Measurements from ENCODE around the gene BTAF1. TPM values are rescaled to one million over a fixed set of nuclear protein-coding genes. Genes with fewer than 3 reads are reported as not detected.

Gene BTAF1
- polyA plus RNA-seq, 4 donors = 38.3 to 58.3 (median 46.4) TPM

DNA sequence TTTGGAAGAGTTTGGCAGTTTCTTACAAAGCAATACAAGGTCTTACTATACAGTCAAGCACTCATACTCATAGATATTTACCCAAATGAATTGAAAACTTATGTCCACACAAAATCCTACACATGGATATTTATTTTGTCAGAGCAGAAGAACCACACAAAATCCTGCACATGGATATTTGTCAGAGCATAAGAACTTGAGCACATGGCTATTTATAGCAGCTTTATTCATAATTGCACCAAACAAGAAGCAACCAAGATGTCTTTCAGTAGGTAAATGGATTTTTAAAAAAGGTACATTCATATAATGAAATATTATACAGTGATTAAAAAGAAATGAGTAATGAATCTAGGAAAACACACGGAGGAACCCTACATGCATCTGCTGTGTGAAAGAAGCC is 115.4 kb downstream of the BTAF1 start:
- no peak for DNase-seq (ENCODE audit: low read depth in 4 of 4, low spot score in 3 of 4)

DNA sequence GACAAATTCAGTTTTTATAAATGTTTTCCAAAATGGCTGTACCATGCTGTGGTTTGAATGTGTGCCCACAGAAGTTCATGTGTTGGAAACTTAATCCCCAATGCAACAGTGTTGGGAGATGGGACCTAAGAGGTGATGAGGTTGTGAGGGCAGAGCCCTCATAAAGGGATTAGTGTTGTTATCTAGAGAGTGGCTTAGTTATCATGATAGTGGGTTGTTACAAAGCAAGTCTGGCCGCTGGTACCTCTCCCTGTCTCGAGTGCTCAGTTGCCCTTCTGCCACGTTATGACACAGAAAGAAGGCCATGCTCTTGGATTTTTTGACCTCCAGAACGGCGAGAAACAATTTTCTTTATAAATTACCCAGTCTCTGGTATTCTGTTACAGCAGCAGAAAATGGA is 119.0 kb downstream of the BTAF1 start:
- DNase-seq (ENCODE audit: low read depth in 4 of 4, low spot score in 3 of 4) = no peak

DNA sequence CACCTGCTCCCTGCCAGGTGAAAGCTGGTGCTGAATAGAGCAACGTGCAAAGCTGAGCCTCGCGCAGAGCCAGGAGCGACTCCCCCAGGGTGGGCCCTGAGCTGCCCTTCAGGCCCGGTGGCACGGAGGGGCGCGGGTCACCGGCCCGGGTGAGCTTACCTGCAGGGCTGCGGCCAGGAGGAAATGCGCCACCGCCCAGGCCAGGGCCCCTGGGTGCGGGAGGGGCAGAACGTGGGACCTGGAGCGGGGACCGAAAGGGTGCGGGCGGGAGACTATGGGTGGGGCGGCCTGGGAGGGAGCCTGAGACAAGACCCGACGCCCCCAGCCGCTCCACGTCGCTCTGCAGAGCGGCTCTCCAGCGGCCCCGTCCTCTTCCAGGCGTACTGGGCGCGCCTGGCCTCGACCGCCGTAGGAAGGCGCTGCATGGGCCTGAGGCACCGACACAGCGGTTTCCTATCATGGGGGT is 122.1 kb downstream of the BTAF1 start:
- DNase-seq (ENCODE audit: low read depth in 4 of 4, low spot score in 3 of 4) = no peak

DNA sequence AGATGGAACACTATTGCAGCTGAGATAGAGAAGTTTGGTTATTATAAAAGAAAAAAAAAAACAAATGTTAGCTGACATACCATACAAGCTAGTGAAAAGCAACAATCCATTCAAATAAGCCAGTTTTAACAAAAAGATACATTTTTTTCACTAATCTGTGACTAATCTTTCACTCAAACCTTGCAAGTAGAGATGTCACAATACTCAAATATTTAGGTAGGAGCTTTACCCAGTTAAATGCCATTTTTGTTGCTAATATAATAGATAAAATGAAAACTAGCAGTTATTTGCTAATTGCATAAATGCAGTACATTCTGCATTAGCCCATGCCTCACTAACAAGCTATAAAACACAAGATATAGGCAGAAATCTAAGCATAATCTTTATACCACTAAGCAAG is 123.6 kb downstream of the BTAF1 start:
- DNase-seq (ENCODE audit: low read depth in 4 of 4, low spot score in 3 of 4) = no peak

DNA sequence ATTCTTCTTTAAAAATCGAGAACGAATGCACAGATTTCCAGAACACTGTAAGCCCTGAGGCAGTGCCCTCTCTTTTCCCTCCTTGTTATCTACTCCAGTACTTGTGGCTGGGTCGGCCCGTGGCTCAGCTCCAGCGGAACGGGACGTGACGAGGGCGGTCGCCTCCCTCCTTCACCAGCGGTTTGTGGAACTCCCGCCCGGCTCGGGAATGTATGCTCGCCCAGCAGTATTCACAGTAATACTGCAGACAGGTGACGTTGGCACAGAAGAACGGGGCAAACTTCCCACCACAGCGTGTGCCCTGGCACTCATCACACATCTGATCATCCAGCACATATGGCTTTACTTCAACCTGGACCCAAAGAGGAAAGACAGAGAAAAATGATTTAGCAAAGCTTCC is 128.5 kb downstream of the BTAF1 start:
- DNase-seq (ENCODE audit: low read depth in 4 of 4, low spot score in 3 of 4) = no peak

DNA sequence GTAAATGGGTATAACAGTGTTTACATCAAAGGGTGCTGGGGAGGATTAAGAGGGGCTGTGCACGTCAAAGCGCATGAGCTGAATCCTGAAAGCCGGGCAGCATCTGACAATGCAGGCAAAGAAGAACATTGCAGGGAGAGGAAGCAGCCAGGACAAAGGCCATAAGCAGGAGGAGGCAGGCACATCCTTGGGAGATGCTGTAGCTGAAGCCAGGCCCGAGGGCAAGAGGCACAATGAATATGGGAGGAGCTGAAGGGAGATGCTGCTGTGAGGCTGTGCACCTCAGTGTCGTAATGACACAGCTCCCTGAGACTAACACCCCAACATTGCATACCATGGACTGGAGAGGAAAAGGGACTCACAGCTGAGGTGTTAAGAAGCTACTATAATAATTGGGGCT is 129.2 kb downstream of the BTAF1 start:
- DNase-seq (ENCODE audit: low read depth in 4 of 4, low spot score in 3 of 4) = no peak

DNA sequence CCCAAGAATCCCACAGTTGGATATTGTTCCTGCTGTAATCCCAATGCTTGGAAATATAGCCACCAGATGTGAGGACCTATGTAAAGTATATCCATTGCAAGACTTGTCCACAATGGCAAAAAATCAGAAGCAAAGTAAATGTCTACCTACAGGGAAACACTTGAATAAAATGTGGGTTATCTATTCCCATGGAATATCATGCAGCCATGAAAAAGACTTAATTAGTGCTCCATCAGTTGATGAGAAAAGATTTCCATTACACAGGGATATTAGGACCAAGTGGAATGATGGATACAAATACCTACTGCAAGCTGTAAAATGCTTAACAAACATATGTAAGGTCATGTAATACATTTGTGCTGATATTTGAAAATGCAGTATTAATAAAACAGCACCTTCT is 131.2 kb downstream of the BTAF1 start:
- no peak for DNase-seq (ENCODE audit: low read depth in 4 of 4, low spot score in 3 of 4)

DNA sequence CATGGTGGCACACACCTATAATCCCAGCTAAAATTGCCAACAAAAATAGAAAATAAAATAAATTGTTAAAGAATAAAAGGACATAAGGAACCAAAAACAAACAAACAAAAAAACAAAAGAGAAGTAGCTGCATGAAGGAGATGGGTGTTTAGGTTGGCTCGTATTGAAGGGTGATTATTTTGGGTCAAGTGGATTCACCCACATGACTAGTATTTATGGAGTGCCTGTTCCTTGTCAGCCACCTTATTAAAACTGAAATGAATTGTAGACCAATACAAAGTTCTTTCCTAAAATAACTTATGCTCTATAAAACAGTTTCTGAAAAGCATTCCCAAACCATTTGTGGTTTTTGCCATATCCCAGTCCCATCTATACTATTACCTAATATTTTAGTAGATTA is 138.7 kb downstream of the BTAF1 start:
- DNase-seq (ENCODE audit: low read depth in 4 of 4, low spot score in 3 of 4) = no peak

DNA sequence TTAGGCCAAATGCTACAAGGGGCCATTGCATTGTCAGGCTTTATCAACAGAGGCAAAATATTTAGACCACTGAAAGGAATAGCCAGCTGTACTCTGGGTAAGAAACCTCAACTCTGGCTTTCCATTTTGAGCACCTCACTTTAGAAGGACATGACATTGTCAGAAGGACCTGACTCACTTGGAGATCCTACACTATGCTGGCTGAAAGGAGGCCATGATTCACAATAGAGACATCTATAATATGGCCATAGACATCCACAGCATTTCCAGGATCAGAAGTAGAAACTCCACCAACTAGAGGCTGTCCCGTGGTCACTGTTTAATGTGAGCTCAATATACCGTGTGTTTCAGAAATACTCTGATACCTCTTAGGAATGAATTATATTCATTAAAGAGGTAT is 140.9 kb downstream of the BTAF1 start:
- DNase-seq (ENCODE audit: low read depth in 4 of 4, low spot score in 3 of 4) = no peak

DNA sequence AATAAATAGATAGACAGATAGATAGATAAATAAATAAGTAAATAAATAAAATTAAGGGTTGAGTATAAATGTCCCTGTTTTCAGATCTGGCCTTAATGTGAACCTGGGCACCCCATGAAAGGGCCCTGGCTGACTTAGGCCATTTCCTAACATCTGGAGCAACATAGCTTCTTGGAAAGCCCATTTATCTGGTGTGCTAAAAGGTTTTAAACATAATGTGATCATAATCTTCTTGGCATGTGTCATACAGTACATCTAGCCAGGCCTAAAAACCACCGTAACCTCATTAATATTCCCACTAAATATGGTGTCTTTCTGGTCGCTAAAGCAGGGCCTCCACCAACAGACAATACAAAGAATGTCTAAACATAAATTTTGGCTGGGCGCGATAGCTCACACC is 142.8 kb downstream of the BTAF1 start:
- no peak for DNase-seq (ENCODE audit: low read depth in 4 of 4, low spot score in 3 of 4)

DNA sequence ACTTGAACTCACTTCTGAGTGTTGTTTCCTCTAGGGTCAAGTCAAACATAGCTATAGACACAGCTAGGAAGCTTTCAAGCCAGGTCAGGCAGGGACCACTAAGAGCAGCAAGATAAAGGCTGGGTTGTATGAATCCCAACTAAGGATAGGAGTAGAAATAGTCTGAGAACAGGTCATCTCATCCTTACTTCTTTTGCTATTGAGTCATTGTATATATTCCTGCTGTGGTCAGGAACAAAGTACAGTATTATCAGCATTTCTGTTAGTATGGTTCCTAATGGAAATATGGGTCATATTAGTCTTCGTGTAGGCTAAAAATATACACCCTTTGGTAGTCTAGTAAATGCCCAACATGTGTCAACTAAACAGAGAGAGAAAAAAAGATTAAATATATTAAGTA is 145.3 kb downstream of the BTAF1 start:
- DNase-seq (ENCODE audit: low read depth in 4 of 4, low spot score in 3 of 4) = no peak

DNA sequence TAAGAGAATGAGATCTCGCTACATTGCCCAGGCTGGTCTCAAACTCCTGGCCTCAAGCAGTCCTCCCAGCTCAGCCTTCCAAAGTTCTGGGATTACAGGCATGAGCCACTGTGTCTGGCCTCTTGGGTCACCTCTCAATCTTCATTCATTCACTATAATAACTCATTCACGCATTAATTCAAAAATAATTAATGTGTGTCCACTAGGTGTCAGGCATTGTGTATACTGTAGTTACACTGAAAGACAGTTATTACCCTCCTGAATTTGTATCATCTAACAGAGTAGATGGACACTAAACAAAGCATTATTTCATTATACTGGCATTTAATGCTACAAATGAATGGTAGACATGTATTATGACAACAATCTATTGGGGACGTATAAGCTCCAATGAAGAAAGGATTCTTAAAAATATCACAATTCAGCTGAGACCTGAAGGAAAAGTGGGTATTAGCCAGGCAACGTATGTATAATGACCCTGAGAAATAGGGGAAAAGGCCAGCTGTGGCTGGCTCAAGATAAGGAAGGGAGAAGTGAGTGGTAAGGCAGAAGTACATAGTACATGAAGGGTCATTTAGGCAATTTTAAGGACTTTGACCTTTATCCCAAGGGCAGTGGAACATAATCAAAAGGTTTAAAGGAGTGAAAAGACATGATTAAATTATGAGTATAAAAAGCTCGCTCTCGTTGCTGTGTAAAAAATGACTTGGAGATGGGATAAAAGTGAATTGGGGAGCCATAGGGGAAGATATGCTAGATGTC is 150.7 kb downstream of the BTAF1 start:
- DNase-seq (ENCODE audit: low read depth in 4 of 4, low spot score in 3 of 4) = no peak

DNA sequence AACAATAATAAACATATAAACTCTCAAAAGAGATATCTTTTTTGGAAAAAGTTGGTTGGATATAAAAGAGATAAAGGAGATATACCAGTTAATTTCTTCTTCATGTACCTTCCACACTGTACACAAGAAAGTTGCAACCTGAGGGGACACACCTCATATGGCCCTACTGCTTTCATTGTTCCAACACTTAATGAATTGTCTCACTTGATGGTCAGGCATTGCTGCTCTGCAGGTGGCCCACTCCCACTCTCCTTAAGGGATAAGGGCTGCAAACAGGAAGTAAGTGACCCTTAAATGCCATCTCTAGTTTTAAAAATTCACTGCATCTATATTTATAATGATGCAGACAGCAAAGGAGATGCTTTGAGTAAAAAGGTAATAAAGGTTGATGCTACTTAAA is 152.3 kb downstream of the BTAF1 start:
- DNase-seq (ENCODE audit: low read depth in 4 of 4, low spot score in 3 of 4) = no peak

DNA sequence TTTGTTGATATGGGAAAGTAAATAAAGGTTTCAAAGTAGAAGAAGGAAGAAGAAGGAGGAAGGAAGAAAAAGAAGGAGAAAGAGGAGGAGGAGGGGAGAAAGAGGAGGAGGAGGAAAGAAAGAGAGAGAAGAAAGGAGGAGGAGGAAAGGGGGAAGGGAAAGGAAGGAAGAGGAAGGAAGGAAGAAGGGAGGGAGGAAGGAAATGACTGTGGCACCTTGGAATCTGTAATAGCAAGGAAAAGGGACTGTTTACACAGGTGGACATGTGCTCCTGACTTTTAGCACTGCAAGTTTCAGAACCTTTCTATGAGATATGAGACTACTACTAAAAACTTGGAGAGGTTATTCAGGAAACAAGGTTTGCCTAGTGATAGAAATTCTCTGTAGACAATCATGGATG is 153.2 kb downstream of the BTAF1 start:
- DNase-seq (ENCODE audit: low read depth in 4 of 4, low spot score in 3 of 4) = no peak

DNA sequence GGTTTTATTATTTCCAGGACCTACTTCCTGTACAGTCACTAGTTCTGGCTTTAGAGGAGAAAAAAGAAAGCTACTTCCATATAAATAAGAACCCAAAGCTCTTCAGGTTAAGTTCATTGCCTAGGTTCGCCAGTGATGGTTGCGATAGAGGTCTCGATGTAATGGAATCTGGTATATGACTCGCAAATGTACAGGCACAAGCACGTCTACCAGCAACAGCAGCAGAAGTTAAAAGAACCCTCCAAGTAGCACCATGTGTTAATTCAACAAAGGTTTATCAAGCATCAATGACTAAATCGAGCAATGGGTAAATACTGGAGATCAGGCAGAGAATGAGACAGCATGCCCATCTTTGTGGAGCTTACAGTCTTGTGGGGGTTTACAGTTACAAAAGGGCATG is 155.4 kb downstream of the BTAF1 start:
- DNase-seq (ENCODE audit: low read depth in 4 of 4, low spot score in 3 of 4) = no peak

Other genes starting within 250 kb of the BTAF1 start
- gene TNKS2, start 125.3 kb upstream of the BTAF1 start, polyA plus RNA-seq (ENCODE audit: insufficient read length in 4 of 4) = 10 to 100 TPM; 56.0 to 69.6 (median 62.5) TPM
- 1 to 10 TPM; 2.9 to 3.3 (median 3.2) TPM for gene FGFBP3, start 14.3 kb upstream of the BTAF1 start, polyA plus RNA-seq (ENCODE audit: insufficient read length in 4 of 4)

Data from left renal pelvis (tissue), 4 donors.